Adrenal gland (tissue), 19 donors: ENCODE measurements around the gene C7orf57. TPM values are rescaled to one million over a fixed set of nuclear protein-coding genes. Genes with fewer than 3 reads are reported as not detected.
"Not testable (repeated sequence)": the region's sequence is repeated elsewhere in the genome, so short reads cannot be mapped to it uniquely, and the experiment has no call there.

Experiments used
- DNase-seq, 7 donors: peaks; one replicate each; pipeline ENCODE4 v3.0.0-alpha.2; 2019 to 2020
- H3K27ac ChIP-seq, 5 donors: fragments of 200-600 bp; sonication (generic) in 4 of 5; 1 replicate in 3 of 5; 2 replicates in 2 of 5; pipeline versions ENCODE4 v1.5.1 to v1.8.0; 2016 to 2020; ENCODE audit warnings: mild to moderate bottlenecking in 1 of 5
- H3K27me3 ChIP-seq: fragments of 200-600 bp; 2 replicates; pipeline ENCODE4 v1.8.0; 2021
- H3K36me3 ChIP-seq, 2 donors: fragments of 200-600 bp; replicated peaks in 1 of 2; 1 replicate in 1 of 2; 2 replicates in 1 of 2; pipeline versions ENCODE4 v1.5.1 to v1.8.0; 2018 to 2022
- H3K4me1 ChIP-seq, 2 donors: fragments of 200-600 bp; replicated peaks in 1 of 2; 1 replicate in 1 of 2; 2 replicates in 1 of 2; pipeline versions ENCODE4 v1.5.1 to v1.8.0; 2018 to 2021
- H3K4me3 ChIP-seq, 4 donors: fragments of 200-600 bp; sonication (generic) in 3 of 4; one replicate each; pipeline ENCODE4 v1.5.1; 2016 to 2018
- H3K9me3 ChIP-seq, 3 donors: fragments of 200-600 bp; sonication (generic) in 1 of 3; replicated peaks in 1 of 3; 1 replicate in 2 of 3; 2 replicates in 1 of 3; pipeline versions ENCODE4 v1.5.1 to v1.8.0; 2016 to 2021
- POLR2A ChIP-seq, 2 donors: fragments of 450-650 bp; IDR thresholded peaks; one replicate each; pipeline ENCODE4 v1.6.1; 2017; ENCODE audit warnings: antibody characterized with exemption in 2 of 2, mild to moderate bottlenecking in 2 of 2, moderate library complexity in 1 of 2
- WGBS, 4 donors: extraction: QIAGEN DNeasy Blood & Tissue Kit in 2 of 4; methylation state at CpG; one replicate each; pipeline versions ENCODE4 v1.1.5 to v1.1.7; 2013 to 2017; 5-methylcytosine and 5-hydroxymethylcytosine counted together
- intact Hi-C, 2 donors: fragments of 100-400 bp; cut with DNase I; formaldehyde crosslinking; loops; one replicate each; pipeline versions ENCODE4 v1.14.1 to v1.15.0; 2022 to 2023
- long read RNA-seq, 10 donors: library from polyadenylated mRNA in 3 of 10; unstranded in 2 of 10; stranded (forward) in 1 of 10; transcript quantifications; one replicate each; pipeline ENCODE4 v2.0.0 and lab custom pipeline, GENCODE V29; 2021 to 2026
- polyA plus RNA-seq, 3 donors: library from polyadenylated mRNA; stranded (reverse); fragments of 200-250 nt in 2 of 3; fragments of 350-450 nt in 1 of 3; fragmentation: Illumina TruSeq in 1 of 3; extraction: RNeasy Lipid Tissue Mini Kit (QIAGEN cat#74804) in 1 of 3; gene quantifications; one replicate each; pipeline ENCODE4 v1.2.3, GENCODE V29; 2013 to 2014
- total RNA-seq, 9 donors: library from RNA; depleted of rRNA in 4 of 9; stranded (reverse); fragments of >200 nt in 4 of 9; fragments of 120-200 nt in 1 of 9; fragmentation: NEBNext Ultra II Directional in 1 of 9; extraction: Animal tissue kit (Norgen Biotek cat#: 25700) in 1 of 9; gene quantifications; one replicate each; pipeline versions ENCODE4 v1.1.0 to v1.2.4, GENCODE V29; 2013 to 2023
- TF ChIP-seq, protein P1 (sequence below), 6 experiments: fragments of 450-650 bp in 4 of 6; fragments of 200-600 bp in 2 of 6; sonication (generic) in 1 of 6; IDR thresholded peaks; 1 replicate in 5 of 6; 2 replicates in 1 of 6; pipeline versions ENCODE4 v1.5.1 to v1.8.0; 2016 to 2021; ENCODE audit warnings: antibody characterized with exemption in 6 of 6, mild to moderate bottlenecking in 2 of 6, moderate library complexity in 1 of 6
- donor health status: healthy with polysubstance abuse.
- donor health status: Bipolar disorder and iron deficiency.
- donor health status: DM: yes; HTN: yes; CAD: no.
- donor health status: DM: no; HTN: no; CAD: no.
- donor health status: DM: no; HTN: no; CAD: no.
- donor health status: DM: yes; HTN: yes; CAD: no.

Gene C7orf57
- total RNA-seq (1 to 10 TPM in 1 of 9 donors, not detected in 8; 1.7 TPM), polyA plus RNA-seq (not detected)
- long read RNA-seq, donor 1: 0 reads
- long read RNA-seq, donor 2: 0 reads
- long read RNA-seq, donor 3: 0 reads
- long read RNA-seq, donor 4: 0 reads
- long read RNA-seq, donor 5: 0 reads
- long read RNA-seq, donor 6: 0 reads
- long read RNA-seq, donor 7: 0 reads
- long read RNA-seq, donor 8: 0 reads
- long read RNA-seq, donor 9: 0 reads
- long read RNA-seq, donor 10: 0 reads

DNA sequence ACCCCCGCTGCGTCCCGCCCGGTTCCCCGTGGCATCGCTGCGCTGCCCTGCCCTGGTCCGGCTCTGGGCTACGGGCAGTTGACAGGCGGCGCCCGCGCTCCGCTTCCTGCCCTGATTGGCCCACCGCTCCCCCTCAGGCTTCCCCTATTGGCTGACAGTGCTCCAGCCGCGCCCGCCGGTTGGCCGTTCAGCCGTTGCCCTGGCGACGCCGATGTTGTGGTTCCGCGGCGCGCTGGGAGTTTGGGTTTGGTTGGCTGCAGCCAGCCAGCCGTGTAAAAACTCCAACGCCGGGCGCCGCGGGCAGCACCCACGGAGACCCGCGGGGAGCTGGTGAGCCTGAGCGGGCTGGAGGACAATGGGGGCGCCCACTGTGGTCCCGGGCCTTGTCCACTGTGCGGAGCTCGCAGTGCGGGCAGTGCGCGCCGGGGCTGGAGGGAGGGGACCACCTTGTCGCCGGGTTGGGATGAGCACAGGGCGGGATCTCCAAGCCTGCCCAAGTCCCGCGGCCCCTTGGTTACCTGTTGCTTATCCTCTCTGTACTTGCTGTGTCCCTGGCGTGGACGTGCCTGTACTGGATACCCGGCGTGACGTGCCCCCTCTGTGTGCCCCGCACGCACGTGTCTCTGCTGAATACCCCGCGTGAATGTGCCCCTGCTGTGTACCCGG lies at the start of gene C7orf57:
Gene C7orf57, plus strand, starts transcription at position 243 of the 666 bp plus-strand sequence. CDS start 766 bp downstream, outside the sequence.
- Histone ChIP-seq H3K36me3 (no peaks in the 10 kb centered on the region), H3K4me1 (peaks cover 9 to 10% of the 10 kb centered on the region in 2 donors), H3K27ac (no peak within 1 kb of the TSS), H3K9me3 (no peaks in the 10 kb centered on the region), H3K27me3 (no peaks in the 10 kb centered on the region), H3K4me3 (peak within 1 kb of the TSS in 2 of 4 donors; percentile 25 to 55)
- 0 to 1% (median 1%) methylated on average over 20 to 62 of the region's 62 CpGs for WGBS, 4 donors
- peak; percentile 90 to 96 (median 93) for DNase-seq
- TF ChIP-seq, protein P1, sequence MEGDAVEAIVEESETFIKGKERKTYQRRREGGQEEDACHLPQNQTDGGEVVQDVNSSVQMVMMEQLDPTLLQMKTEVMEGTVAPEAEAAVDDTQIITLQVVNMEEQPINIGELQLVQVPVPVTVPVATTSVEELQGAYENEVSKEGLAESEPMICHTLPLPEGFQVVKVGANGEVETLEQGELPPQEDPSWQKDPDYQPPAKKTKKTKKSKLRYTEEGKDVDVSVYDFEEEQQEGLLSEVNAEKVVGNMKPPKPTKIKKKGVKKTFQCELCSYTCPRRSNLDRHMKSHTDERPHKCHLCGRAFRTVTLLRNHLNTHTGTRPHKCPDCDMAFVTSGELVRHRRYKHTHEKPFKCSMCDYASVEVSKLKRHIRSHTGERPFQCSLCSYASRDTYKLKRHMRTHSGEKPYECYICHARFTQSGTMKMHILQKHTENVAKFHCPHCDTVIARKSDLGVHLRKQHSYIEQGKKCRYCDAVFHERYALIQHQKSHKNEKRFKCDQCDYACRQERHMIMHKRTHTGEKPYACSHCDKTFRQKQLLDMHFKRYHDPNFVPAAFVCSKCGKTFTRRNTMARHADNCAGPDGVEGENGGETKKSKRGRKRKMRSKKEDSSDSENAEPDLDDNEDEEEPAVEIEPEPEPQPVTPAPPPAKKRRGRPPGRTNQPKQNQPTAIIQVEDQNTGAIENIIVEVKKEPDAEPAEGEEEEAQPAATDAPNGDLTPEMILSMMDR (IDR thresholded peaks at IDR 0.05): peak in 1 of 6 experiments; percentile 19
- no peak for TF ChIP-seq POLR2A (IDR thresholded peaks at IDR 0.05)
- intact Hi-C loops: loop anchor here in 1 of 2 donors (10.0 kb wide), 1 partner anchor 59 kb away; no protein-coding TSS in a partner anchor

DNA sequence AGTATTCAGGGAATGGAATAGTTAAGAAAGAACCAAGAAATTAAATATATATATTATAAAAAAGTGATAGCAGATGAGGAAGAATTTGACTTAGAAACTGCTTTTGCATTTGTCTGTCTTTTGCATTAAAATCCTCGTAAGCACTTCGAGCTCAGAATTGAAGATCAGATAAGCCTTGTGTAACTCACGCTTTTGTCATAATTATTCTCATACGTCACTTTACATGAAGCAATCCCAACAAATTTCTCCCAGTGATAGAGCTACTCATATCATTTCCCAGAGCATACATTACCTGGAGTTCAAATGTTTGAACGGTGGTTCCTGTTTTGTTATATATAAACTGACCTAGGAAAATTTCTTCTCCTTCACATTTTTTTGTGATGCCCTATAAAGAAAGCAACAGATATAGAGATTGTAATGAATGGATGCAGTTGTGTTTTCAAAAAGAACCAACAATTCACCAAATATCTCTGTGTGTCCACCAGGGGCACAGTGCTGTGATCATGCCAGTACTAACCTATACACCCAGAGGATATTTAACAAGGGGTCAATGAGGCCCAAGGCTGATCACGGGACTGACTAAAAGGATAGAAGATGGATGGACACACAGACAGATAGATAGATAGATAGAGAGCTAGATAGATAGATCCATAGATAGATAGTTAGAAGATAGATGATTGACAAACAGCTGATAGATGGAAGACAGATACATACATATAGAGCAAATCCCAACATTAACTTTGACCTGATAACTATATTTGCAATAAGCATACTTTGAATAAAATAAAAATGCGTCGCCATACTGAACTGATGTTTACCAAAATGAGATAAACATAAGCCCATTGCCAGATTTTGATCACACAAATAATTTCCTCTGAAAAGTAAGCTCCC lies 46.6 kb upstream of the C7orf57 start:
- H3K4me3 ChIP-seq: no peak overlapping the region
- no peak overlapping the region for H3K27ac ChIP-seq
- WGBS, 4 donors: 72 to 81% (median 76%) methylated on average over 8 of the region's 8 CpGs
- intact Hi-C loops: no loop called here
- no peak for TF ChIP-seq POLR2A (IDR thresholded peaks at IDR 0.05)
- TF ChIP-seq, protein P1 (IDR thresholded peaks at IDR 0.05): peak in 1 of 6 experiments; percentile 24
- no peaks in the 10 kb centered on the region for H3K4me1 ChIP-seq
- H3K27me3 ChIP-seq: no peaks in the 10 kb centered on the region
- no peaks in the 10 kb centered on the region for H3K9me3 ChIP-seq
- no peaks in the 10 kb centered on the region for H3K36me3 ChIP-seq
- no peak for DNase-seq

DNA sequence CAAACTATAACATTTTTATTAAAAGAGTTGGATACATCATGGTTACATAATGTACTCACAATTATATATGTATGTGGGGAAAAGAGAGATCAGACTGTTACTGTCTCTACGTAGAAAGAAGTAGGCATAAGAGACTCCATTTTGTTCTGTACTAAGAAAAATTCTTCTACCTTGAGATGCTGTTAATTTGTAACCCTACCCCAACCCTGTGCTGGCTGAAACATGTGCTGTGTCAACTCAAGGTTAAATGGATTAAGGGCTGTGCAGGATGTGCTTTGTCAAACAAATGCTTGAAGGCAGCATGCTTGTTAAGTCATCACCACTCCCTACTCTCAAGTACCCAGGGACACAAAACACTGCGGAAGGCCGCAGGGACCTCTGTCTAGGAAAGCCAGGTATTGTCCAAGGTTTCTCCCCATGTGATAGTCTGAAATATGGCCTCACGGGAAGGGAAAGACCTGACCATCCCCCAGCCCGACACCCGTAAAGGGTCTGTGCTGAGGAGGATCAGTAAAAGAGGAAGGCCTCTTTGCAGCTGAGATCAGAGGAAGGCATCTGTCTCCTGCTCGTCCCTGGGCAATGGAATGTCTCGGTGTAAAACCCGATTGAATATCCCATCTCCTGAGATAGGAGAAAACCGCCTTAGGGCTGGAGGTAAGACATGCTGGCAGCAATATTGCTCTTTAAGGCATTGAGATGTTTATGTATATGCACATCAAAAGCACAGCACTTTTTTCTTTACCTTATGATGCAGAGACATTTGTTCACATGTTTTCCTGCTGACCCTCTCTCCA lies 45.5 kb upstream of the C7orf57 start:
- intact Hi-C loops: loop anchor here (2.0 to 5.0 kb wide), 3 partner anchors 102 to 119 kb away; no protein-coding TSS in a partner anchor
- DNase-seq, H3K4me3 ChIP-seq, H3K9me3 ChIP-seq, H3K4me1 ChIP-seq, H3K27ac ChIP-seq, H3K36me3 ChIP-seq, H3K27me3 ChIP-seq: not testable (repeated sequence)
- WGBS, 4 donors: 60 to 78% (median 72%) methylated on average over 10 of the region's 10 CpGs

DNA sequence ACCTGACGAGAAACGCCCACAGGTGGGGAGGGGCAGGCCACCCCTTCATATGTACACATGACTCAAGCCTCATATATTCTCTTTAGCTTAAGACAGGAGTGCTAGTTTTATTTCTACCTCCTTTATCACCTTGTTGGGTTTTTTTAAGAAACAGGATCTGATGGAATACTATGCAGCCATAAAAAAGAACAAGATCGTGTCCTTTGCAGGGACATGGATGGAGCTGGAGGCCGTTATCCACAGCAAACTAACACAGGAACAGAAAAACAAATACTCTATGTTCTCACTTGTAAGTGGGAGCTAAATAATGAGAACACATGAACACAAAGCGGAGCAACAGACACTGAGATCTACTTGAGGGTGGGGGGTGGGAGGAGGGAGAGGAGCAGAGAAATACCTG lies 44.8 kb upstream of the C7orf57 start:
- 92 to 97% (median 96%) methylated on average over 5 of the region's 5 CpGs for WGBS, 4 donors
- no peaks in the 10 kb centered on the region for H3K36me3 ChIP-seq

More for the DNA sequence above, 44.8 kb upstream of the C7orf57 start:
- no peak overlapping the region for H3K27ac ChIP-seq
- DNase-seq: no peak
- no peak overlapping the region for H3K4me3 ChIP-seq
- intact Hi-C loops: loop anchor here (2.0 to 5.0 kb wide), 3 partner anchors 102 to 118 kb away; no protein-coding TSS in a partner anchor
- no peaks in the 10 kb centered on the region for H3K9me3 ChIP-seq
- H3K4me1 ChIP-seq: no peaks in the 10 kb centered on the region
- no peaks in the 10 kb centered on the region for H3K27me3 ChIP-seq
- TF ChIP-seq, protein P1 (IDR thresholded peaks at IDR 0.05): no peak
- TF ChIP-seq POLR2A (IDR thresholded peaks at IDR 0.05): no peak
